ENCODE results near the gene NCR2.

Gene NCR2

GRCh38 chr6:41345901-41346300 is 10.5 kb downstream of the NCR2 start:
- no peaks in the 10 kb centered on the region for H3K4me1 ChIP-seq (ENCODE audit: control insufficient read depth, insufficient read depth, low read length)
- H3K27ac ChIP-seq (ENCODE audit: extremely low read depth, low read depth, low read length), result no peak overlapping the region
- H3K36me3 ChIP-seq (ENCODE audit: control insufficient read depth in 2 of 2, insufficient read depth in 1 of 2, low read length in 2 of 2), result no peaks in the 10 kb centered on the region
- TF ChIP-seq ZNF174 (tag by site-specific recombination; IDR thresholded peaks at IDR 0.05) (no peak), SCRT1 (tag by site-specific recombination; IDR thresholded peaks at IDR 0.05; ENCODE audit: borderline replicate concordance) (no peak), ZNF184 (tag by site-specific recombination; IDR thresholded peaks at IDR 0.05) (no peak), ZNF157 (tag by site-specific recombination; IDR thresholded peaks at IDR 0.05) (no peak), ZNF140 (tag by site-specific recombination; IDR thresholded peaks at IDR 0.05) (no peak), ZNF701 (tag by site-specific recombination; IDR thresholded peaks at IDR 0.05) (no peak), ZNF529 (tag by site-specific recombination; IDR thresholded peaks at IDR 0.05; ENCODE audit: insufficient replicate concordance) (no peak), ZBTB17 (tag by site-specific recombination; IDR thresholded peaks at IDR 0.05) (no peak), ZNF585B (tag by site-specific recombination; IDR thresholded peaks at IDR 0.05) (no peak), OVOL3 (tag by site-specific recombination; IDR thresholded peaks at IDR 0.05) (no peak), KLF8 (tag by site-specific recombination; IDR thresholded peaks at IDR 0.05) (no peak), SETDB1 (IDR thresholded peaks at IDR 0.05; ENCODE audit: insufficient read length, low read length) (no peak)
- POLR2A ChIA-PET, result no interaction called here
- CTCF ChIA-PET, result interaction anchor here (0.6 to 3.3 kb wide), 2 partner anchors 22 to 256 kb away, joined by 3 to 16 read pairs; no protein-coding TSS in a partner anchor
- peaks cover 3% of the 10 kb centered on the region; the same call in 1 of the 2 replicates for H3K9me3 ChIP-seq (ENCODE audit: control insufficient read depth, insufficient read depth, low read depth, low read length)
- no peak overlapping the region for H3K4me3 ChIP-seq (ENCODE audit: low read depth, low read length)

- TF ChIP-seq ZNF621 (tag by site-specific recombination; IDR thresholded peaks at IDR 0.05) (no peak), ZNF366 (tag by site-specific recombination; conservative IDR thresholded peaks at IDR 0.05) (no peak), ZNF830 (tag by site-specific recombination; IDR thresholded peaks at IDR 0.05; ENCODE audit: low read depth) (no peak), YY2 (tag by site-specific recombination; IDR thresholded peaks at IDR 0.05) (no peak), ZBTB8A (tag by site-specific recombination; IDR thresholded peaks at IDR 0.05) (no peak), ZNF169 (tag by site-specific recombination; IDR thresholded peaks at IDR 0.05) (no peak), ZNF701 (tag by site-specific recombination; IDR thresholded peaks at IDR 0.05) (no peak), ZNF354C (tag by site-specific recombination; IDR thresholded peaks at IDR 0.05; ENCODE audit: borderline replicate concordance, low read depth) (no peak)
- Histone ChIP-seq H3K4me3 (ENCODE audit: low read depth, low read length) (no peak overlapping the region), H3K36me3 (ENCODE audit: control insufficient read depth in 2 of 2, insufficient read depth in 1 of 2, low read length in 2 of 2) (no peaks in the 10 kb centered on the region), H3K9me3 (ENCODE audit: control insufficient read depth, insufficient read depth, low read depth, low read length) (peaks cover 3% of the 10 kb centered on the region; the same call in 1 of the 2 replicates), H3K27ac (ENCODE audit: extremely low read depth, low read depth, low read length) (no peak overlapping the region), H3K4me1 (ENCODE audit: control insufficient read depth, insufficient read depth, low read length) (no peaks in the 10 kb centered on the region)
- CTCF ChIA-PET, result interaction anchor here (1.3 to 3.3 kb wide), 2 partner anchors 22 to 257 kb away, joined by 4 to 16 read pairs; no protein-coding TSS in a partner anchor
- POLR2A ChIA-PET, result no interaction called here
Measured at GRCh38 chr6:41346441-41346840, 11.0 kb downstream of the NCR2 start.

- no peak for TF ChIP-seq ZNF544 (tag by site-specific recombination; IDR thresholded peaks at IDR 0.05)
- Histone ChIP-seq H3K4me3 (ENCODE audit: low read depth, low read length) (no peak overlapping the region), H3K27ac (ENCODE audit: extremely low read depth, low read depth, low read length) (no peak overlapping the region), H3K4me1 (ENCODE audit: control insufficient read depth, insufficient read depth, low read length) (no peaks in the 10 kb centered on the region), H3K36me3 (ENCODE audit: control insufficient read depth in 2 of 2, insufficient read depth in 1 of 2, low read length in 2 of 2) (no peaks in the 10 kb centered on the region), H3K9me3 (ENCODE audit: control insufficient read depth, insufficient read depth, low read depth, low read length) (peaks cover 3% of the 10 kb centered on the region; the same call in 1 of the 2 replicates)
- ChIA-PET POLR2A (no interaction called here), CTCF (interaction anchor here (1.3 to 7.5 kb wide), 3 partner anchors 20 to 256 kb away, joined by 4 to 61 read pairs (median 16); no protein-coding TSS in a partner anchor)
Measured at GRCh38 chr6:41347378-41348050, 12.1 kb downstream of the NCR2 start.

- Histone ChIP-seq H3K4me1 (ENCODE audit: control insufficient read depth, insufficient read depth, low read length) (no peaks in the 10 kb centered on the region), H3K4me3 (ENCODE audit: low read depth, low read length) (no peak overlapping the region), H3K36me3 (ENCODE audit: control insufficient read depth in 2 of 2, insufficient read depth in 1 of 2, low read length in 2 of 2) (no peaks in the 10 kb centered on the region), H3K9me3 (ENCODE audit: control insufficient read depth, insufficient read depth, low read depth, low read length) (peaks cover 3% of the 10 kb centered on the region; the same call in 1 of the 2 replicates), H3K27ac (ENCODE audit: extremely low read depth, low read depth, low read length) (no peak overlapping the region)
- ChIA-PET POLR2A (no interaction called here), CTCF (interaction anchor here (0.7 to 7.5 kb wide), 4 partner anchors 16 to 786 kb away, joined by 3 to 61 read pairs (median 6); no protein-coding TSS in a partner anchor)
- TF ChIP-seq ZNF280C (tag by site-specific recombination; IDR thresholded peaks at IDR 0.05) (no peak), ZNF596 (tag by site-specific recombination; IDR thresholded peaks at IDR 0.05) (no peak), HIC1 (tag by site-specific recombination; IDR thresholded peaks at IDR 0.05) (no peak), MZF1 (tag by site-specific recombination; IDR thresholded peaks at IDR 0.05; ENCODE audit: borderline replicate concordance) (no peak)
Measured at GRCh38 chr6:41348934-41349333, 13.5 kb downstream of the NCR2 start.

Data from HEK293 (cell line).